ENCODE data around the gene PCGF5. TPM values are rescaled to one million over a fixed set of nuclear protein-coding genes. Genes with fewer than 3 reads are reported as not detected.

Gene PCGF5
- total RNA-seq, 1 experiment from 2014 or later = 27.7 TPM

- ChIA-PET POLR2A (ENCODE audit: unreplicated experiment) (interaction anchor here (0.6 kb wide), 1 partner anchor 978 kb away, joined by 3 read pairs; the partner anchor contains the start of genes CPEB3 and MARCHF5), CTCF (no interaction called here)
- no peak overlapping the region for H2AFZ ChIP-seq
- H3K4me2 ChIP-seq = no peak overlapping the region
- H3K4me1 ChIP-seq (replicated peaks; ENCODE audit: insufficient read depth) = no peaks in the 10 kb centered on the region
- H3K4me3 ChIP-seq = no peak overlapping the region
- H3K79me2 ChIP-seq (ENCODE audit: low read depth) = no peaks in the 10 kb centered on the region
- no peak overlapping the region for H3K27ac ChIP-seq
- TF ChIP-seq EZH2 (IDR thresholded peaks at IDR 0.05; ENCODE audit: low read depth) = no peak
- TF ChIP-seq, protein P1, sequence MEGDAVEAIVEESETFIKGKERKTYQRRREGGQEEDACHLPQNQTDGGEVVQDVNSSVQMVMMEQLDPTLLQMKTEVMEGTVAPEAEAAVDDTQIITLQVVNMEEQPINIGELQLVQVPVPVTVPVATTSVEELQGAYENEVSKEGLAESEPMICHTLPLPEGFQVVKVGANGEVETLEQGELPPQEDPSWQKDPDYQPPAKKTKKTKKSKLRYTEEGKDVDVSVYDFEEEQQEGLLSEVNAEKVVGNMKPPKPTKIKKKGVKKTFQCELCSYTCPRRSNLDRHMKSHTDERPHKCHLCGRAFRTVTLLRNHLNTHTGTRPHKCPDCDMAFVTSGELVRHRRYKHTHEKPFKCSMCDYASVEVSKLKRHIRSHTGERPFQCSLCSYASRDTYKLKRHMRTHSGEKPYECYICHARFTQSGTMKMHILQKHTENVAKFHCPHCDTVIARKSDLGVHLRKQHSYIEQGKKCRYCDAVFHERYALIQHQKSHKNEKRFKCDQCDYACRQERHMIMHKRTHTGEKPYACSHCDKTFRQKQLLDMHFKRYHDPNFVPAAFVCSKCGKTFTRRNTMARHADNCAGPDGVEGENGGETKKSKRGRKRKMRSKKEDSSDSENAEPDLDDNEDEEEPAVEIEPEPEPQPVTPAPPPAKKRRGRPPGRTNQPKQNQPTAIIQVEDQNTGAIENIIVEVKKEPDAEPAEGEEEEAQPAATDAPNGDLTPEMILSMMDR (conservative IDR thresholded peaks at IDR 0.05) = no peak
- no peaks in the 10 kb centered on the region for H3K27me3 ChIP-seq (ENCODE audit: insufficient read depth, low read depth)
- BruUV-seq (replicated peaks) = no TSS peak
- H3F3A ChIP-seq (ENCODE audit: insufficient read depth, low read depth) = no peaks in the 10 kb centered on the region
- DNase-seq = no peak
- intact Hi-C loops (cut with micrococcal nuclease; ENCODE audit: unreplicated experiment) = no loop called here
- no peaks in the 10 kb centered on the region for H3K9me2 ChIP-seq (ENCODE audit: insufficient read depth)
- no peaks in the 10 kb centered on the region for H4K20me1 ChIP-seq (ENCODE audit: insufficient read depth)
- H3K9me3 ChIP-seq (ENCODE audit: insufficient read depth, low read depth) = no peaks in the 10 kb centered on the region
- H3K36me3 ChIP-seq (ENCODE audit: low read depth) = no peaks in the 10 kb centered on the region
These were observed 91.9 kb downstream of the PCGF5 start for GRCh38 chr10:91312382-91312733.

DNA sequence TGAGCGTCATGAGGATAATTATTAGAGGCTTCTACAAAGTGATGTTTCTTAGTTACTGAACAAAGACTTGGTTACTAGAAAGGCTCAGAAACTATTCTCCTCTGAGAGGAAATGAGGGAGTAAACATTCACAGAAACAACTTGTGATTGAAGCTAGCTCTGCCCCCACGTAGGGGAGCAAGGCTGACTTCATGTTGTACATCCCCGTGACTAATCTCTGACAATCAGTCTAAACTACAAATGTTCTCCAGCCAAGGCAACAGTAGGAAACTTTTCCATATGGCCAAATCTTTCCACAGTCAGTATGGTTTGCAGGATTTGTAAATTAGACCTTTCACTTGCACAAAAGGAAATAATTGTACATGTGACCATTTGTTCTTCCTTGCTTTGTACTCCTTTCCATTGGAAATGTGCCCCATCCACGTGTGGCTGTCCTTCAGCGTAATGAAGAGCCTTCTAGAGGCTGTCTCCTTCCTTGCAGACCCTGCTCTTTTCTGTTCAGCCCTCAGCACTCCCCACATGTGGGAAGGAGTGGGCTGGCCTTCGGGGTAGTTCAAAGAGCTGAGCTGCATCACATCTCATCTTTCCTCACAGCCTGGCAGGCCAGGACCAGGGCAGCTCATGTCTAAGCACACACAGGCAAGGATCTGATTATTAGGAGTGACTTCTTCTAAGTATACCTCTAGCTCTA, 93.5 kb downstream of the PCGF5 start:
- Histone ChIP-seq H3K9me3 (ENCODE audit: insufficient read depth, low read depth) (no peaks in the 10 kb centered on the region), H3K4me2 (no peak overlapping the region), H3K27ac (no peak overlapping the region), H3K79me2 (ENCODE audit: low read depth) (no peaks in the 10 kb centered on the region), H3K4me1 (replicated peaks; ENCODE audit: insufficient read depth) (no peaks in the 10 kb centered on the region), H3F3A (ENCODE audit: insufficient read depth, low read depth) (no peaks in the 10 kb centered on the region), H4K20me1 (ENCODE audit: insufficient read depth) (no peaks in the 10 kb centered on the region), H3K27me3 (ENCODE audit: insufficient read depth, low read depth) (no peaks in the 10 kb centered on the region), H3K4me3 (no peak overlapping the region), H3K9me2 (ENCODE audit: insufficient read depth) (no peaks in the 10 kb centered on the region), H3K36me3 (ENCODE audit: low read depth) (no peaks in the 10 kb centered on the region), H2AFZ (no peak overlapping the region)
- ChIA-PET CTCF (no interaction called here), POLR2A (ENCODE audit: unreplicated experiment) (no interaction called here)
- DNase-seq = no peak
- TF ChIP-seq, protein P1 (conservative IDR thresholded peaks at IDR 0.05) = no peak
- TF ChIP-seq EZH2 (IDR thresholded peaks at IDR 0.05; ENCODE audit: low read depth) = no peak
- no TSS peak for BruUV-seq (replicated peaks)
- intact Hi-C loops (cut with micrococcal nuclease; ENCODE audit: unreplicated experiment) = no loop called here

GRCh38 chr10:91316486-91316885, 96.0 kb downstream of the PCGF5 start:
- intact Hi-C loops (cut with micrococcal nuclease; ENCODE audit: unreplicated experiment) = no loop called here
- DNase-seq = no peak
- no peaks in the 10 kb centered on the region for H3K27me3 ChIP-seq (ENCODE audit: insufficient read depth, low read depth)
- H3K4me3 ChIP-seq = no peak overlapping the region
- BruUV-seq (replicated peaks) = no TSS peak
- no peaks in the 10 kb centered on the region for H3F3A ChIP-seq (ENCODE audit: insufficient read depth, low read depth)
- H3K36me3 ChIP-seq (ENCODE audit: low read depth) = no peaks in the 10 kb centered on the region
- POLR2A ChIA-PET (ENCODE audit: unreplicated experiment) = no interaction called here
- TF ChIP-seq, protein P1 (conservative IDR thresholded peaks at IDR 0.05) = no peak
- no peak for TF ChIP-seq EZH2 (IDR thresholded peaks at IDR 0.05; ENCODE audit: low read depth)
- no peaks in the 10 kb centered on the region for H3K9me2 ChIP-seq (ENCODE audit: insufficient read depth)
- H3K4me2 ChIP-seq = no peak overlapping the region
- H2AFZ ChIP-seq = no peak overlapping the region
- H3K9me3 ChIP-seq (ENCODE audit: insufficient read depth, low read depth) = no peaks in the 10 kb centered on the region
- CTCF ChIA-PET = no interaction called here
- H3K27ac ChIP-seq = no peak overlapping the region
- H3K4me1 ChIP-seq (replicated peaks; ENCODE audit: insufficient read depth) = no peaks in the 10 kb centered on the region
- no peaks in the 10 kb centered on the region for H4K20me1 ChIP-seq (ENCODE audit: insufficient read depth)
- no peaks in the 10 kb centered on the region for H3K79me2 ChIP-seq (ENCODE audit: low read depth)

Data from PC-9 (cell line).